ENCODE results near the gene AP2B1. TPM values are rescaled to one million over a fixed set of nuclear protein-coding genes. Genes with fewer than 3 reads are reported as not detected.
A peak's percentile ranks its signal among the peaks of the same experiment; 100 is the strongest.

AP2B1 gene
- total RNA-seq (2014; rRNA removed) = 70.2 and 84.9 TPM in 2 replicates
- percentile 85 among the genes with signal in this experiment for Bru-seq, nascent RNA
- BruChase-seq, experiment 1, labeled RNA remaining after a 6-hour chase = percentile 81 among the genes with signal in this experiment
- percentile 73 among the genes with signal in this experiment for BruChase-seq, experiment 2, labeled RNA remaining after a 2-hour chase
- long read RNA-seq, full-length matches to known transcripts = 10 of 48 reads
- long read RNA-seq, partial matches to known transcripts = 18 of 48 reads
- long read RNA-seq, other reads (novel, unspliced or antisense) = 20 of 48 reads

GRCh38 chr17:35587074-35587961 is at the start of gene AP2B1:
Gene AP2B1 (plus strand): TSS chr17:35587322. CDS start chr17:35594031, 6,709 bp downstream.
- intact Hi-C loops (cut with micrococcal nuclease) = no loop called here
- Histone ChIP-seq H3K9ac (ENCODE audit: low read length) (peak within 1 kb of the TSS; percentile 96), H3K9me3 (ENCODE audit: low read length) (no peaks in the 10 kb centered on the region), H4K20me1 (ENCODE audit: low read length) (peaks cover 21% of the 10 kb centered on the region), H3F3A (ENCODE audit: low read length, unreplicated experiment) (peaks cover 5% of the 10 kb centered on the region), H3K36me3 (ENCODE audit: low read depth, low read length) (no peaks in the 10 kb centered on the region; the same call in 1 of the 2 replicates), H3K79me2 (ENCODE audit: low read length) (peaks cover 51% of the 10 kb centered on the region), H3K9me2 (replicated peaks; ENCODE audit: low read length) (no peaks in the 10 kb centered on the region), H3K4me3 (ENCODE audit: low read length) (peak within 1 kb of the TSS; percentile 97), H3K4me2 (ENCODE audit: low read length) (peak within 1 kb of the TSS; percentile 90), H3K27me3 (ENCODE audit: low read length) (no peaks in the 10 kb centered on the region), H3K27ac (ENCODE audit: low read length) (peak within 1 kb of the TSS; percentile 86), H3K4me1 (ENCODE audit: insufficient read depth, low read length) (peaks cover 25% of the 10 kb centered on the region), H2AFZ (ENCODE audit: low read length) (peak within 1 kb of the TSS; percentile 90)
- TF ChIP-seq EZH2phosphoT487 (IDR thresholded peaks at IDR 0.05; ENCODE audit: borderline replicate concordance, low read length) (no peak), CTCF (conservative IDR thresholded peaks at IDR 0.05; ENCODE audit: low read depth, low read length) (no peak), EZH2 (IDR thresholded peaks at IDR 0.05; ENCODE audit: low read length, unreplicated experiment) (no peak)
- CTCF ChIA-PET = no interaction called here
- DNase-seq (peak; percentile 91), ATAC-seq (peak; percentile 72)
- POLR2A ChIA-PET (ENCODE audit: unreplicated experiment) = interaction anchor here (0.7 kb wide), 1 partner anchor 31 kb away, joined by 3 read pairs; no protein-coding TSS in a partner anchor
- BruUV-seq (replicated peaks) = TSS peak; percentile 80

- Histone ChIP-seq H3K27ac (ENCODE audit: low read length) (no peak within 1 kb of the TSS), H3K9ac (ENCODE audit: low read length) (no peak within 1 kb of the TSS), H3K9me2 (replicated peaks; ENCODE audit: low read length) (no peaks in the 10 kb centered on the region), H3K9me3 (ENCODE audit: low read length) (no peaks in the 10 kb centered on the region), H3K79me2 (ENCODE audit: low read length) (no peaks in the 10 kb centered on the region), H3K4me3 (ENCODE audit: low read length) (no peak within 1 kb of the TSS), H3K36me3 (ENCODE audit: low read depth, low read length) (no peaks in the 10 kb centered on the region), H2AFZ (ENCODE audit: low read length) (no peak within 1 kb of the TSS), H3K27me3 (ENCODE audit: low read length) (no peaks in the 10 kb centered on the region), H4K20me1 (ENCODE audit: low read length) (no peaks in the 10 kb centered on the region), H3K4me2 (ENCODE audit: low read length) (no peak within 1 kb of the TSS), H3F3A (ENCODE audit: low read length, unreplicated experiment) (no peaks in the 10 kb centered on the region), H3K4me1 (ENCODE audit: insufficient read depth, low read length) (peaks cover 4% of the 10 kb centered on the region; the same call in 1 of the 2 replicates)
- ATAC-seq = no peak
- CTCF ChIA-PET = interaction anchor here (0.7 kb wide), 1 partner anchor 80 kb away, joined by 3 read pairs; no protein-coding TSS in a partner anchor
- POLR2A ChIA-PET (ENCODE audit: unreplicated experiment) = no interaction called here
- TF ChIP-seq EZH2 (IDR thresholded peaks at IDR 0.05; ENCODE audit: low read length, unreplicated experiment) (no peak), CTCF (conservative IDR thresholded peaks at IDR 0.05; ENCODE audit: low read depth, low read length) (no peak), EZH2phosphoT487 (IDR thresholded peaks at IDR 0.05; ENCODE audit: borderline replicate concordance, low read length) (no peak)
- intact Hi-C loops (cut with micrococcal nuclease) = no loop called here
- no TSS peak for BruUV-seq (replicated peaks)
- DNase-seq = no peak
Measured at GRCh38 chr17:35537601-35538141, 49.5 kb upstream of the AP2B1 start, which contains the start of gene SLFN12L. Gene SLFN12L (minus strand): TSS chr17:35537678. CDS start chr17:35522364, 15,314 bp downstream.

Measured in PC-3 (cell line).